Measurements from ENCODE around the gene SESN1. TPM values are rescaled to one million over a fixed set of nuclear protein-coding genes. Genes with fewer than 3 reads are reported as not detected.

Gene SESN1
- total and polyA plus RNA-seq, 2 donors (not counting 1 experiment from before 2014, with no cell fraction given) = 16.2 to 28.6 TPM

DNA sequence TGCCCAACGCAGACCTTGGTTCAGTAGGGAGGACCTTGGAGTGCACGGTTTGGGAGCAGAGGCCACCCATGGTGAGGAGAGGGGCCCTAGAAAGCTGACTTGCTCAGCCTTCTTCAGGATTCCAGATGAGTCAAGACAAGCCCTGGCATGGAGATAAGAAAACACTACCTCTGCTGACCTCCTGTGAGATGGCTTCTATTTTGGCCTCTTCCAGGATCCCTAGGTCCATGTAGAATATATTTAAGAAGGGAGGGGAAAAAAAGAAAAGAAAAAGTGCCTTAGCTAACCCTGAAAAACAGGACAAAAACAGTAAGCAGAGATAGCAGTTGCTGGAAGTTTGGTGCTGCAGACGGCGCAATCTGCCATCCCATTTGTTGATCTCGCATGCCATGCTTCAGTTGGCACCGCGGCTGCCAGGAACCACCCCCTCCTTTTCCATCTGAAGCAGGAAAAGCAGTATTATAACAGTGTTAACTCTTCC lies 146.4 kb downstream of the SESN1 start:
- Histone ChIP-seq H3K9me3 (ENCODE audit: control extremely low read depth in 1 of 3, control insufficient read depth in 2 of 3, insufficient read depth in 1 of 3, low read length in 2 of 3) (no peaks in the 10 kb centered on the region), H3K27ac (ENCODE audit: low read length in 2 of 2) (no peak overlapping the region), H3K79me2 (ENCODE audit: control insufficient read depth, insufficient read depth, low read length) (no peaks in the 10 kb centered on the region), H3K4me2 (replicated peaks; ENCODE audit: low read depth, low read length, poor library complexity, severe bottlenecking) (peak overlapping the region; percentile 24), H3K9ac (ENCODE audit: low read length) (no peak overlapping the region), H3K27me3 (replicated peaks in 1 of 4; ENCODE audit: control extremely low read depth in 1 of 4, control insufficient read depth in 3 of 4, insufficient read depth in 4 of 4, low read length in 3 of 4) (no peaks in the 10 kb centered on the region), H2AFZ (ENCODE audit: insufficient read depth, low read depth, low read length, poor library complexity, severe bottlenecking) (peak overlapping the region; percentile 30), H4K20me1 (ENCODE audit: control insufficient read depth, insufficient read depth, low read length, poor library complexity, severe bottlenecking) (no peaks in the 10 kb centered on the region), H3K4me1 (ENCODE audit: control insufficient read depth in 2 of 2, insufficient read depth in 2 of 2, low read length in 2 of 2) (peaks cover 18 to 19% of the 10 kb centered on the region in 2 donors), H3K36me3 (replicated peaks in 1 of 2; ENCODE audit: control extremely low read depth in 1 of 2, control insufficient read depth in 1 of 2, extremely low read depth in 1 of 2, insufficient read depth in 2 of 2, low read length in 1 of 2) (no peaks in the 10 kb centered on the region), H3K4me3 (ENCODE audit: control extremely low read depth in 1 of 5, extremely low read depth in 1 of 5, insufficient read depth in 1 of 5, low read depth in 2 of 5, low read length in 4 of 5) (no peak overlapping the region)
- DNase-seq (no peak), ATAC-seq (ENCODE audit: low read depth) (no peak)
- CTCF ChIA-PET = interaction anchor here (1.3 to 1.4 kb wide), 2 partner anchors 11 to 125 kb away, joined by 3 to 4 read pairs; no protein-coding TSS in a partner anchor
- WGBS (ENCODE audit: insufficient coverage) = 56% methylated on average over 5 of the region's 7 CpGs
- H3K9me3 Mint-ChIP-seq (ENCODE audit: insufficient read depth) = no peaks in the 10 kb centered on the region
- no peaks in the 10 kb centered on the region for H3K27me3 Mint-ChIP-seq
- TF ChIP-seq, protein P1, sequence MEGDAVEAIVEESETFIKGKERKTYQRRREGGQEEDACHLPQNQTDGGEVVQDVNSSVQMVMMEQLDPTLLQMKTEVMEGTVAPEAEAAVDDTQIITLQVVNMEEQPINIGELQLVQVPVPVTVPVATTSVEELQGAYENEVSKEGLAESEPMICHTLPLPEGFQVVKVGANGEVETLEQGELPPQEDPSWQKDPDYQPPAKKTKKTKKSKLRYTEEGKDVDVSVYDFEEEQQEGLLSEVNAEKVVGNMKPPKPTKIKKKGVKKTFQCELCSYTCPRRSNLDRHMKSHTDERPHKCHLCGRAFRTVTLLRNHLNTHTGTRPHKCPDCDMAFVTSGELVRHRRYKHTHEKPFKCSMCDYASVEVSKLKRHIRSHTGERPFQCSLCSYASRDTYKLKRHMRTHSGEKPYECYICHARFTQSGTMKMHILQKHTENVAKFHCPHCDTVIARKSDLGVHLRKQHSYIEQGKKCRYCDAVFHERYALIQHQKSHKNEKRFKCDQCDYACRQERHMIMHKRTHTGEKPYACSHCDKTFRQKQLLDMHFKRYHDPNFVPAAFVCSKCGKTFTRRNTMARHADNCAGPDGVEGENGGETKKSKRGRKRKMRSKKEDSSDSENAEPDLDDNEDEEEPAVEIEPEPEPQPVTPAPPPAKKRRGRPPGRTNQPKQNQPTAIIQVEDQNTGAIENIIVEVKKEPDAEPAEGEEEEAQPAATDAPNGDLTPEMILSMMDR (IDR thresholded peaks at IDR 0.05) = no peak
- no peak for TF ChIP-seq EZH2 (IDR thresholded peaks at IDR 0.05; ENCODE audit: borderline replicate concordance, insufficient read depth, low read depth, low read length, poor library complexity, severe bottlenecking)
- peaks cover 20% of the 10 kb centered on the region for H3K4me1 Mint-ChIP-seq
- POLR2A ChIA-PET = no interaction called here
- intact Hi-C loops (cut with micrococcal nuclease) = no loop called here
- H3K27ac Mint-ChIP-seq = no peak overlapping the region
- peak overlapping the region; percentile 8 for H3K4me3 Mint-ChIP-seq

DNA sequence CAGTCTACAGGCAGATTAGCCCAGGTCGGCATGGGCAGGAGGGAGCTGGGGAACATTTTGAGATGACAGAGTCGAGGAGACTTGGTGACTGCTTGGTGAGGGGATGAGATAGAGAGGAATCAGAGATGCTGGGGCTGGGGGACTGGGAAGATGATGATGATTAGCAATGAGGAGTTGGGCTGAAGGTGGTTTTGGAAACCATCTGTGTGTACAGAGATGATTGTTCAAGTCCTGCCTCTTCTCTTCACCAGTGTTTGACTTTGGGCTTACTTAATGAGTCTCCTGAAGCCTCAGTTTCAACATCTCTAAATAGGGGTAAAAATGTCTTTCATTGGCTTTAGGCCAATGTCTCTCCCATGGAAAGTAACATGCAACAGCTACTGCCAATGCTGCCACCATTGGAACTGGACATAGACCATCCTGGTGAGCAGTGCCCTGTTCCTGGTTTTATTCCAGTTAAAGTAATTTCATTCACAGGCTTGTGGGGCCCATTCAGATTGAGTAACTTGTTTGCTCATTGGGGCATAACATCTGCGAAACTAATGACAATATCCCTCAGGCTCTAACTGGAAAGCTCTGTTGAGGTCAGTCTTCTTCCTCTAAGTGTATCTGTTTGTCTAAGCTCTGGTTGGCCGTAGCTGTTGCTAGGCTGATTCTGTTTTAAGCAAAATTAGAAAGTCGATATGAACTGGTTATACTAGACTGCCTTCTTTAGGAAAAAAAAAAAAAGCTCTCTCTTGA lies 147.4 kb downstream of the SESN1 start:
- Histone ChIP-seq H3K36me3 (replicated peaks in 1 of 2; ENCODE audit: control extremely low read depth in 1 of 2, control insufficient read depth in 1 of 2, extremely low read depth in 1 of 2, insufficient read depth in 2 of 2, low read length in 1 of 2) (no peaks in the 10 kb centered on the region), H3K9ac (ENCODE audit: low read length) (no peak overlapping the region), H3K4me1 (ENCODE audit: control insufficient read depth in 2 of 2, insufficient read depth in 2 of 2, low read length in 2 of 2) (peaks cover 22 to 26% of the 10 kb centered on the region in 2 donors), H2AFZ (ENCODE audit: insufficient read depth, low read depth, low read length, poor library complexity, severe bottlenecking) (no peak overlapping the region), H3K9me3 (ENCODE audit: control extremely low read depth in 1 of 3, control insufficient read depth in 2 of 3, insufficient read depth in 1 of 3, low read length in 2 of 3) (no peaks in the 10 kb centered on the region), H4K20me1 (ENCODE audit: control insufficient read depth, insufficient read depth, low read length, poor library complexity, severe bottlenecking) (no peaks in the 10 kb centered on the region), H3K27ac (ENCODE audit: low read length in 2 of 2) (no peak overlapping the region), H3K4me3 (ENCODE audit: control extremely low read depth in 1 of 5, extremely low read depth in 1 of 5, insufficient read depth in 1 of 5, low read depth in 2 of 5, low read length in 4 of 5) (no peak overlapping the region), H3K4me2 (replicated peaks; ENCODE audit: low read depth, low read length, poor library complexity, severe bottlenecking) (no peak overlapping the region), H3K79me2 (ENCODE audit: control insufficient read depth, insufficient read depth, low read length) (no peaks in the 10 kb centered on the region), H3K27me3 (replicated peaks in 1 of 4; ENCODE audit: control extremely low read depth in 1 of 4, control insufficient read depth in 3 of 4, insufficient read depth in 4 of 4, low read length in 3 of 4) (no peaks in the 10 kb centered on the region)
- Mint-ChIP-seq H3K27me3 (no peaks in the 10 kb centered on the region), H3K4me1 (peaks cover 30% of the 10 kb centered on the region), H3K27ac (no peak overlapping the region), H3K4me3 (no peak overlapping the region), H3K9me3 (ENCODE audit: insufficient read depth) (no peaks in the 10 kb centered on the region)
- 86% methylated on average over 2 of the region's 5 CpGs for WGBS (ENCODE audit: insufficient coverage)
- TF ChIP-seq, protein P1 (IDR thresholded peaks at IDR 0.05) = no peak
- no peak for TF ChIP-seq EZH2 (IDR thresholded peaks at IDR 0.05; ENCODE audit: borderline replicate concordance, insufficient read depth, low read depth, low read length, poor library complexity, severe bottlenecking)
- DNase-seq = no peak
- POLR2A ChIA-PET = no interaction called here
- no peak for ATAC-seq (ENCODE audit: low read depth)
- CTCF ChIA-PET = interaction anchor here (1.3 kb wide), 1 partner anchor 12 kb away, joined by 3 read pairs; no protein-coding TSS in a partner anchor
- intact Hi-C loops (cut with micrococcal nuclease) = no loop called here
